Adipocyte (in vitro differentiated cells): ENCODE measurements around the gene THBS2.

Source experiments
- DNase-seq: peaks from one replicate; pipeline ENCODE4 v3.0.0-alpha.2; 2015; ENCODE audit warnings: low read depth
- H3K27me3 ChIP-seq: replicated peaks from 2 replicates; pipeline ENCODE4 v1.7.0; 2013; ENCODE audit warnings: mild to moderate bottlenecking, low read length, moderate library complexity; ENCODE audit not compliant: control insufficient read depth, insufficient read depth
- H3K36me3 ChIP-seq: 2 replicates; pipeline ENCODE4 v1.7.0; 2013; ENCODE audit warnings: low read length, mild to moderate bottlenecking, moderate library complexity; ENCODE audit not compliant: control insufficient read depth, insufficient read depth, severe bottlenecking
- H3K4me1 ChIP-seq: 2 replicates; pipeline ENCODE4 v1.7.0; 2013; ENCODE audit warnings: mild to moderate bottlenecking, low read length, moderate library complexity; ENCODE audit not compliant: control insufficient read depth, insufficient read depth
- H3K4me3 ChIP-seq: 2 replicates; pipeline ENCODE4 v1.7.0; 2013; ENCODE audit warnings: mild to moderate bottlenecking, low read length, moderate library complexity
- H3K9ac ChIP-seq: 2 replicates; pipeline ENCODE4 v1.7.0; 2013; ENCODE audit warnings: mild to moderate bottlenecking, low read length, moderate library complexity
- H3K9me3 ChIP-seq: 2 replicates; pipeline ENCODE4 v1.7.0; 2013; ENCODE audit warnings: mild to moderate bottlenecking, low read length, moderate library complexity; ENCODE audit not compliant: control insufficient read depth

THBS2 gene

DNA sequence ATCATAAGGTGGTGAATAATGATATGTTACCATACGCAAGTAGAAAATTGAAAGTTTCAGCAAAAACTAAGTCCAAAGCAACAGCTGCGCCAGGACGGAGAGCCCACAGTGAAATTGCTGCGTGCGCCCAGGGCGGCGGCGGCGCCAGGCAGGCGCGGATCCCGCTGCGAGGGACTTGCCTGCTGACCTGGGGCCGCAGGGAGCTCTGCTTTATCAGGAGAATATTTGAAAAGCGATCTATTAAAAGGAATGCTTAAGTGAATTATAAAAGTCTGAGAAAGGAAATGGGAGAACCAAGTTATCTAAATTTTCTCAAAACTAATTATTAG is 85.4 kb downstream of the THBS2 start:
- no peak overlapping the region for H3K4me3 ChIP-seq
- peak overlapping the region; percentile 47 for H3K9ac ChIP-seq
- peaks cover 10% of the 10 kb centered on the region for H3K4me1 ChIP-seq
- no peaks in the 10 kb centered on the region for H3K27me3 ChIP-seq
- no peaks in the 10 kb centered on the region for H3K9me3 ChIP-seq
- no peak for DNase-seq
- no peaks in the 10 kb centered on the region for H3K36me3 ChIP-seq

DNA sequence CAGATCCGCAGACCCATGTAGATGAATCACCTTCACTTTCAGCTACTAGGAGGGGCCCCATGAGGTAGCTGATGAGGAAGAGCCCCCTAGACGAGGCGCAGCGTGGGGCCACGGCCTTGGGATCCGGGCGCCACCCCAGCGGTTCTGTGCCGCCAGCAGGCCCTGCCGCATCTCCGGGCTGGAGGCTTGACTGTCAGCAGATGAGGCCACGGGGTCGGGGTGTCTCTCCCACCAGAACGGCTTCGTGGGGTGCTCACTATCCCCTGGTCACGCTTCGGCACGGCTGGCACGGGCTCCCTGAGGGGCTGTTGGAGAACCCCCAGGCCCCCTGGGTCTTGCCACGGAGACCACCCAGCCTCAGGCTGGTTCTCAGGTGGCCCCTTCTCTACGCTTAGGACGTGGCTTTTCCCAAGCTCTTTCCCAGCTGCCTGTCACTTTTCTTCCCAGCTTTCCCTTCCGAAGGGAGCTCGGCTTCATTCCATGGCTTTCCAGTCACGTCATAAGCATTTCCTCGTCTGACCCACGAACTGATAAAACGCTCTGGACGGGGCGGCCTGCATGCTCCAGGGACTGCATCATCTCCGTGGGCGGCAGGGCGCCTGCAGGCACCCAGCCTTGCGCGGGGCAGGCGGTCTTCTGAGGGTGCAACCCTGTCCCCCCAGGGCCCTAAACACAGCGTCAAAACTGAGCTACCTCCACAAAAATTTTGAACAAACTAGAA is 85.9 kb downstream of the THBS2 start:
- no peak overlapping the region for H3K4me3 ChIP-seq
- H3K4me1 ChIP-seq = peaks cover 15% of the 10 kb centered on the region
- no peaks in the 10 kb centered on the region for H3K9me3 ChIP-seq
- no peaks in the 10 kb centered on the region for H3K36me3 ChIP-seq
- DNase-seq = peak; percentile 63
- H3K27me3 ChIP-seq = no peaks in the 10 kb centered on the region
- peak overlapping the region; percentile 47 for H3K9ac ChIP-seq

- Histone ChIP-seq H3K9ac (no peak overlapping the region), H3K4me1 (peaks cover 16% of the 10 kb centered on the region), H3K4me3 (no peak overlapping the region), H3K9me3 (no peaks in the 10 kb centered on the region), H3K27me3 (no peaks in the 10 kb centered on the region), H3K36me3 (no peaks in the 10 kb centered on the region)
- no peak for DNase-seq
These were observed 86.6 kb downstream of the THBS2 start for GRCh38 chr6:169166896-169167580.
